K562 (cell line): ENCODE data around the gene TNNT2. TPM values are rescaled to one million over a fixed set of nuclear protein-coding genes. Genes with fewer than 3 reads are reported as not detected.

Source experiments
- ATAC-seq: fragments of 200-7000 bp; cut with Tn5 transposase; 3 replicates; pipeline ENCODE4 v1.9.1; 2020; ENCODE audit warnings: moderate library complexity
- BruUV-seq: library from RNA; stranded (reverse); fragments of 400-500 nt; replicated peaks from 2 replicates; lab custom pipeline; 2021; lab: Mats Ljungman, UMichigan
- CTCF ChIA-PET: fragments of 300-600 bp; formaldehyde crosslinking; extraction: SDS; loops from one replicate; lab custom pipeline; 2021; ENCODE audit warnings: low intra/inter-chr PET ratio; lab: Yijun Ruan, JAX
- POLR2A ChIA-PET: fragments of 300-600, 350-650 bp; sonication (Branson Sonifier 250); formaldehyde crosslinking; extraction: SDS; loops from one replicate; lab custom pipeline; 2021; ENCODE audit warnings: antibody characterized with exemption, inconsistent platforms; lab: Yijun Ruan, JAX
- DNase-seq, 4 experiments: peaks; one replicate each; pipeline versions ENCODE4 v3.0.0 to v3.0.0-alpha.2; 2011 to 2018; ENCODE audit warnings: low spot score in 3 of 4, mixed read lengths in 3 of 4; ENCODE audit errors: extremely low read depth in 1 of 4
- FAIRE-seq: peaks from 2 replicates; lab custom pipeline; 2011; peaks lifted over from hg19 to GRCh38; lab: Jason Lieb, UNC
- H2AFZ ChIP-seq: 2 replicates; pipeline ENCODE4 v1.6.0; 2011; ENCODE audit warnings: low read depth, low read length, control low read depth, inconsistent platforms
- H3K27ac ChIP-seq: fragments of 200-600 bp; 3 replicates; pipeline ENCODE4 v1.8.0; 2011; ENCODE audit warnings: low read depth, mild to moderate bottlenecking, control low read depth, inconsistent platforms, low read length, moderate library complexity, mixed read lengths; ENCODE audit errors: extremely low read depth
- H3K27me3 ChIP-seq, 2 experiments: fragments of 300-600 bp in 1 of 2; 2 replicates in 1 of 2; 3 replicates in 1 of 2; pipeline versions ENCODE4 v1.6.0 to v1.8.0; 2011; ENCODE audit warnings: inconsistent platforms in 2 of 2, low read length in 2 of 2, mild to moderate bottlenecking in 1 of 2, mixed read lengths in 1 of 2, moderate library complexity in 1 of 2; ENCODE audit not compliant: control insufficient read depth in 2 of 2, insufficient read depth in 2 of 2
- H3K36me3 ChIP-seq: fragments of 300-600 bp; 3 replicates; pipeline ENCODE4 v1.8.0; 2011; ENCODE audit warnings: mild to moderate bottlenecking, low read length, inconsistent platforms; ENCODE audit not compliant: control insufficient read depth, insufficient read depth
- H3K4me1 ChIP-seq, 2 experiments: fragments of 200-600 bp in 1 of 2; replicated peaks in 1 of 2; 2 replicates in 1 of 2; 3 replicates in 1 of 2; pipeline versions ENCODE4 v1.5.1 to v1.8.0; 2011; ENCODE audit warnings: inconsistent platforms in 2 of 2, low read length in 2 of 2, mild to moderate bottlenecking in 1 of 2, mixed read lengths in 1 of 2, moderate library complexity in 1 of 2; ENCODE audit not compliant: control insufficient read depth in 2 of 2, insufficient read depth in 2 of 2
- H3K4me2 ChIP-seq: 2 replicates; pipeline ENCODE4 v1.6.1; 2011; ENCODE audit warnings: low read length, control low read depth, inconsistent platforms, mixed read lengths; ENCODE audit not compliant: insufficient read depth
- H3K4me3 ChIP-seq: fragments of 200-600 bp; sonication (generic), shearing (Covaris generic); 2 replicates; pipeline ENCODE4 v1.5.1; 2016; ENCODE audit warnings: control low read depth, inconsistent platforms
- H3K79me2 ChIP-seq: fragments of 200-600 bp; 3 replicates; pipeline ENCODE4 v1.8.0; 2011; ENCODE audit warnings: low read length, inconsistent platforms; ENCODE audit not compliant: control insufficient read depth, insufficient read depth
- H3K9ac ChIP-seq, 2 experiments: 2 replicates each; pipeline versions ENCODE4 v1.6.0 to v1.6.1; 2011; ENCODE audit warnings: low read depth in 2 of 2, low read length in 2 of 2, control low read depth in 1 of 2, inconsistent platforms in 1 of 2, mild to moderate bottlenecking in 1 of 2, mixed read lengths in 1 of 2; ENCODE audit not compliant: insufficient read depth in 1 of 2
- H3K9me1 ChIP-seq: one replicate; pipeline ENCODE4 v1.6.0; 2011; ENCODE audit warnings: inconsistent platforms, mild to moderate bottlenecking, low read length, moderate library complexity; ENCODE audit not compliant: control insufficient read depth, insufficient read depth
- H3K9me3 ChIP-seq: replicated peaks from 2 replicates; pipeline ENCODE4 v1.5.1; 2011; ENCODE audit warnings: low read depth, low read length, inconsistent platforms; ENCODE audit not compliant: control insufficient read depth, insufficient read depth
- H4K20me1 ChIP-seq: replicated peaks from 2 replicates; pipeline ENCODE4 v1.6.1; 2011; ENCODE audit warnings: low read length, inconsistent platforms, mixed read lengths; ENCODE audit not compliant: control insufficient read depth, insufficient read depth
- BCOR ChIP-seq: fragments of 450-650 bp; IDR thresholded peaks from 2 replicates; pipeline ENCODE4 v1.6.1; 2016
- COPS2 ChIP-seq: fragments of 450-650 bp; conservative IDR thresholded peaks from 2 replicates; pipeline ENCODE4 v1.6.1; 2016; ENCODE audit warnings: mild to moderate bottlenecking, moderate library complexity
- ERF ChIP-seq: fragments of 450-650 bp; formaldehyde crosslinking; IDR thresholded peaks from 2 replicates; pipeline ENCODE4 v1.4.0; 2020; ENCODE audit warnings: mild to moderate bottlenecking, mixed read lengths
- POLR2AphosphoS2 ChIP-seq: IDR thresholded peaks from 2 replicates; pipeline ENCODE4 v1.6.1; 2012; ENCODE audit warnings: low read length, improper control_type of control experiment
- RBM25 ChIP-seq: fragments of 200-400 bp; formaldehyde crosslinking; IDR thresholded peaks from 2 replicates; pipeline ENCODE4 v1.6.1; 2018; ENCODE audit warnings: low read length, low read depth, moderate library complexity; ENCODE audit not compliant: severe bottlenecking
- RFX7 ChIP-seq: fragments of 250-450 bp; sonication (Bioruptor Pico); IDR thresholded peaks from 2 replicates; pipeline ENCODE4 v1.5.1; 2021; ENCODE audit warnings: mild to moderate bottlenecking
- WGBS: fragments of 100-300 bp; shearing (Covaris generic); methylation state at CpG from one replicate; pipeline ENCODE4 v1.1.6; 2016; ENCODE audit warnings: low coverage, mixed read lengths; ENCODE audit not compliant: insufficient coverage; ENCODE audit errors: missing lambda C conversion rate; 5-methylcytosine and 5-hydroxymethylcytosine counted together
- in situ Hi-C: fragments of 300-500 bp; cut with MboI; formaldehyde crosslinking; loops from 4 replicates; pipeline ENCODE4 v1.15.0; 2018; ENCODE audit warnings: inconsistent platforms, mixed read lengths
- intact Hi-C: fragments of 100-400 bp; cut with micrococcal nuclease; formaldehyde crosslinking; loops from 2 replicates; pipeline ENCODE4 v1.14.2; 2022
- polyA plus RNA-seq, 8 experiments: library from polyadenylated mRNA; depleted of rRNA in 4 of 8; stranded (reverse) in 5 of 8; unstranded in 3 of 8; fragments of >200 nt; fragmentation: Nextera tagmentation in 2 of 8; fragmentation: Illumina TruSeq in 1 of 8; extraction: Ambion mirVana in 2 of 8; extraction: Trizol in 1 of 8; gene quantifications; 2 replicates each; pipeline versions ENCODE4 v1.2.1 to v1.2.3, GENCODE V29; 2011 to 2014; ENCODE audit warnings: inconsistent platforms in 1 of 8, missing spikeins in 1 of 8
- total RNA-seq, 7 experiments: library from RNA; depleted of rRNA in 6 of 7; stranded (reverse); fragments of >200 nt in 6 of 7; fragmentation: Illumina TruSeq in 2 of 7; extraction: Trizol in 2 of 7; gene quantifications; 2 replicates each; pipeline versions ENCODE4 v1.2.1 to v1.2.3, GENCODE V29; 2011 to 2021; ENCODE audit warnings: low replicate concordance in 1 of 7
- TF ChIP-seq, protein P1 (sequence below): sonication (generic); formaldehyde crosslinking; IDR thresholded peaks from 2 replicates; pipeline ENCODE4 v1.8.0; 2023; ENCODE audit warnings: mild to moderate bottlenecking, missing genetic modification reagents

Gene TNNT2
- total and polyA plus RNA-seq, 9 of the 15 experiments (the other 6 are each of a cell fraction or from before 2014, with no cell fraction given), result not detected

DNA sequence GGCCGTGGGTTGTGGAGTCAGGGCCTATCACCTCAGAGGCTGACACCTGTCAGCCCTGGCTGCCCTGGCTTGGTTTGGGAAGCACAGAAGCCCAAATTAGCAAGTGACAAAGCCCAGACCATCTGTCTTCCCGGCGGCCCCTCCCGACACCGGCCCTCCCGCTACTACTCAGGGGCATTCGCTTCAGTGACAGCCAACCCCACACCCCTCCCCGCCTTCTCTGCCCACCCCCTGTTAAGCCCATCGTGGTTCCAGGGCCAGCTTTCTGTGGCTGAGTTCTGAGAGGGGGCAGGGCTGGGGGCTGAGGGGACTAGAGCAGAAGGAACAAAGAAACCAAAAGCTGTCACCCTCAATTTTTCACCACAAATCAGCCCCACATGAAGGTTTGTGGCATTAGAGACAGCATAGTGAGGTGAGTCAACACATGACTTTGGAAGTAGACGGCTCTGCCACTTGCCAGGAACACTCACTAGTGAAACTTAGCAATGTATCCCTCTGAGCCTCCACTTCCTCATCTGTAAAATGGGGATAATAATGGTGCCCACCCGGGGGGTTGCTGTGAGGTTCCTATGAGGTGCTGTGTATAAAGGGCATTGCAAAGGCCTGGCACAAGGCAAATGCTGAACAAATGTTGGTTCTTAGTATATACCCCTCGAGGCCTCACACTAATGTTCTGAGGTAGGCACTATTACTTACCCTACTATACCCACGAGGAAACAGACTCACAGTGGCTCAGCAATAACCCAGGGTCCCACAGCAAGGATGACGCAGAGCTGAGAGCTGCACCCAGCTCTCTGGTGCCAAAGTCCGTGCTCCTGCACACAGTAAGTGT is 49.2 kb upstream of the TNNT2 start:
- WGBS, result 2% methylated on average over 15 of the region's 15 CpGs
- intact Hi-C loops, result no loop called here
- H3K4me1 ChIP-seq, result peaks cover 0 to 5% of the 10 kb centered on the region in 2 experiments; a peak in 1 of 5 replicates
- H3K9me3 ChIP-seq, result no peaks in the 10 kb centered on the region
- no peak for ATAC-seq
- no TSS peak for BruUV-seq
- no peaks in the 10 kb centered on the region for H3K36me3 ChIP-seq
- no peak for DNase-seq
- POLR2A ChIA-PET, result interaction anchor here (1.6 kb wide), 1 partner anchor 16 kb away, joined by 5 read pairs; no protein-coding TSS in a partner anchor
- 0 out of 4 replicates have a peak overlapping the region, but pooled peaks of 1 of the 2 experiments have one; percentile 43 for H3K9ac ChIP-seq
- H3K9me1 ChIP-seq, result no peaks in the 10 kb centered on the region
- no peak overlapping the region for H3K4me2 ChIP-seq
- no peak for FAIRE-seq
- H3K4me3 ChIP-seq, result no peak overlapping the region
- TF ChIP-seq POLR2AphosphoS2 (no peak), BCOR (peak; percentile 44; the same call in 1 of the 2 replicates), ERF (no peak), RFX7 (CRISPR knock-in tag) (no peak), COPS2 (no peak), RBM25 (peak; percentile 78)
- TF ChIP-seq, protein P1, sequence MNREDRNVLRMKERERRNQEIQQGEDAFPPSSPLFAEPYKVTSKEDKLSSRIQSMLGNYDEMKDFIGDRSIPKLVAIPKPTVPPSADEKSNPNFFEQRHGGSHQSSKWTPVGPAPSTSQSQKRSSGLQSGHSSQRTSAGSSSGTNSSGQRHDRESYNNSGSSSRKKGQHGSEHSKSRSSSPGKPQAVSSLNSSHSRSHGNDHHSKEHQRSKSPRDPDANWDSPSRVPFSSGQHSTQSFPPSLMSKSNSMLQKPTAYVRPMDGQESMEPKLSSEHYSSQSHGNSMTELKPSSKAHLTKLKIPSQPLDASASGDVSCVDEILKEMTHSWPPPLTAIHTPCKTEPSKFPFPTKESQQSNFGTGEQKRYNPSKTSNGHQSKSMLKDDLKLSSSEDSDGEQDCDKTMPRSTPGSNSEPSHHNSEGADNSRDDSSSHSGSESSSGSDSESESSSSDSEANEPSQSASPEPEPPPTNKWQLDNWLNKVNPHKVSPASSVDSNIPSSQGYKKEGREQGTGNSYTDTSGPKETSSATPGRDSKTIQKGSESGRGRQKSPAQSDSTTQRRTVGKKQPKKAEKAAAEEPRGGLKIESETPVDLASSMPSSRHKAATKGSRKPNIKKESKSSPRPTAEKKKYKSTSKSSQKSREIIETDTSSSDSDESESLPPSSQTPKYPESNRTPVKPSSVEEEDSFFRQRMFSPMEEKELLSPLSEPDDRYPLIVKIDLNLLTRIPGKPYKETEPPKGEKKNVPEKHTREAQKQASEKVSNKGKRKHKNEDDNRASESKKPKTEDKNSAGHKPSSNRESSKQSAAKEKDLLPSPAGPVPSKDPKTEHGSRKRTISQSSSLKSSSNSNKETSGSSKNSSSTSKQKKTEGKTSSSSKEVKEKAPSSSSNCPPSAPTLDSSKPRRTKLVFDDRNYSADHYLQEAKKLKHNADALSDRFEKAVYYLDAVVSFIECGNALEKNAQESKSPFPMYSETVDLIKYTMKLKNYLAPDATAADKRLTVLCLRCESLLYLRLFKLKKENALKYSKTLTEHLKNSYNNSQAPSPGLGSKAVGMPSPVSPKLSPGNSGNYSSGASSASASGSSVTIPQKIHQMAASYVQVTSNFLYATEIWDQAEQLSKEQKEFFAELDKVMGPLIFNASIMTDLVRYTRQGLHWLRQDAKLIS (CRISPR knock-in tag), result no peak
- no peak overlapping the region for H2AFZ ChIP-seq
- CTCF ChIA-PET, result no interaction called here
- H3K27ac ChIP-seq, result no peak overlapping the region
- H3K27me3 ChIP-seq, result peaks cover 37 to 65% of the 10 kb centered on the region in 2 experiments; a peak in 4 of 5 replicates
- H3K79me2 ChIP-seq, result no peaks in the 10 kb centered on the region
- in situ Hi-C loops, result no loop called here
- H4K20me1 ChIP-seq, result peaks cover 5% of the 10 kb centered on the region
